ENCODE results near the gene FGF16.
"Not testable (repeated sequence)": the region's sequence is repeated elsewhere in the genome, so short reads cannot be mapped to it uniquely, and the experiment has no call there.

The FGF16 gene

GRCh38 chrX:77447653-77448569 is 722 bp downstream of the FGF16 start:
- DNase-seq, result no peak

- no peak for DNase-seq
Measured at GRCh38 chrX:77450415-77450814, 3.2 kb downstream of the FGF16 start.

- DNase-seq, result no peak
Measured at GRCh38 chrX:77450996-77451395, 3.8 kb downstream of the FGF16 start.

- DNase-seq, result no peak
Measured at GRCh38 chrX:77453190-77453589, 6.0 kb downstream of the FGF16 start.

DNA sequence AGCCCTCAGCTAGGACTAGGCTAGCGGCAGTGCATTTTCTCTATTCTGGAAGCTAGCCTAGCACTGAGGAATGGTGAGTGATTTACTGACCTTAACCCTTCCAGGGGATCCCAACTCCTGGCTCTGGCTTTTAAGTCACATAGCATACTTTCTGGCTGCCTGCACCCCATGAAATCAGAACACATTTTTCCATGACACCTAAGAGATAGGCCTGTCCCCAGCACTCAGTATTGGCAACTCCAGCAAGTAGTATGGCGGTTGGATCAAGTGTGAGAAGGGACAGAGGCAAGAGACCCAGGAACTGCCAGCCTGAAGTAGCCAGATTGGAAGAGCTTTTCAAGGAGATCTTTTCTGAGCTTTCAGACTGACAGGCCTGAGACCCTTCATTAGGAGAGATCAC is 8.2 kb downstream of the FGF16 start:
- DNase-seq, result no peak

DNA sequence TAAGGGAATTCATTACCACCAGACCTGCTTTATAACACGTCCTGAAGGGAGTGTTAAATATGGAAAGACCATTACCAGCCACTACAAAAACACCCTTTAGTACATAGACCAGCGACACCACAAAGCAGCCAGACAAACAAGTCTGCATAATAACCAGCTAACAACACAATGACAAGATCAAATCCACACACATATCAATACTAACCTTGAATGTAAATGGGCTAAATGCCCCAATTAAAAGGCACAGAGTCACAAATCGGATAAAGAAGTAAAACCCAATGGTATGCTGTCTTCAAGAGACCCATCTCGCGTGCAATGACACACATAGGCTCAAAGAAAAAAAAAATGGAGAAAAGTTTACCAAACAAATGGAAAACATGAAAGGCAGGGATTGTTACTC is 36.9 kb downstream of the FGF16 start:
- no peak for DNase-seq

DNA sequence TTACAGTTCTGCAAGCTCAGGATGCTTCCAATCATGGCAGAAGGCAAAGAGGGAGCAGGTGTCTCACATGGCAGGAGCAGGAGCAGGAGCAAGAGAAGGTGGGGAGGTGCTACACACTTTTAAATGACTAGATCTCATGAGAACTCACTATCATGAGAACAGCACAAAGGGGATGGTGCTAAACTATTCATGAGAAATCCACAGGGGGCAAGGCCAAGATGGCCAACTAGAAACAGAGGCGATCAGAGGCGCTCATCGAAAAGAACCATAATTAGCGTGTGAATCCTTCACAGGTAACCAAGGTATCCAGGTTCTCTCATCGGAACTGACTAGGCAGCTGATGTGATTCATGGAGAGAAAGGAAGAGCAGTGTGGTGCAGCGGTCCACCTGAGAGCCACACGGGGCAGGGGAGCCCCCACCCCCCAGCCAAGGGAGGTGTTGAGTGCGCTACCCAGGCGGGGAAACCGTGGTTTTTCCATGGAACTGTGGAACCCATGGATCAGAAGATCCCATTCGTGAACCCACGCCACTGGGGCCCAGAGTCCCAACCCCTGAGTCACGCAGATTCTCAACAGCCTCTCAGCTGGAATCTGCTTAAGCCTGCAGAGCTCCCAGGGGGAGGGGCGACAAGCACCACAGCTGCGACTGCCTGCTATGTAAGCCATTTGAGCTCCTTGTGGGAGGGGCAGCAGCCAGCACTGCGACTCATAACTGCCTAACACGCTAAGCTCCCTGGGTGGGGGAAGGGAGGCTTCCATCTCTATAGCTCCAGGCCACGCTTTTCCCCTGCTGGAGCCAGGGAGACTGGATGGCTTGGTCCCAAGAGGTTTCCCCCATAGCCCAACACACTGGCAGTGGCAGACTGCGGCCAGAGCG is 46.7 kb downstream of the FGF16 start:
- DNase-seq, result peak; percentile 15

- DNase-seq, result not testable (repeated sequence)
Measured at GRCh38 chrX:77500164-77500563, 53.0 kb downstream of the FGF16 start.

- DNase-seq, result no peak
Measured at GRCh38 chrX:77502951-77503525, 55.8 kb downstream of the FGF16 start.

DNA sequence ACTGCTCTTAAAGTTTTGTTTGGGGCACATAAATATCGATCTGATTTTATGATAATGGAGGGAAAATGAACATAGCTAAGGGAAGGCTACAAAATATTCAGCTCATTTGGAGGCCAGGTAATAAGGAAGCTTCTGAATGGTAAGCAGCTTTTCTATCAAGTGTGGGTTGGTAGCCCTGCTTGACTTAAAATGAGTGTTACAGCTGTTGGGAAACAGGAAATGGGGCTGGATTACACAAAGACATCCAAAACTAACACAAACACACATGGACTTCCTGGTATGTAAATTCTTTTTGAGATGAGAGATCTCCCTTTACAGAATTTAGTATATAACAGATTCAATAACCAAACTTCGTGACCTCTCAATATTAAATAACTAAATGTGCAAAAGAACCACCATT is 58.0 kb downstream of the FGF16 start:
- DNase-seq, result no peak
